GM23248 (cell line): ENCODE results near the gene MAG.

ENCODE experiments used
- EZH2 ChIP-seq: fragments of 200-600 bp; sonication (generic); IDR thresholded peaks from 2 replicates; pipeline ENCODE4 v1.6.1; 2018; ENCODE audit warnings: antibody characterized with exemption, mild to moderate bottlenecking; ENCODE audit not compliant: insufficient read depth, poor library complexity, severe bottlenecking
- EZH2phosphoT487 ChIP-seq: fragments of 200-600 bp; sonication (generic); IDR thresholded peaks from 2 replicates; pipeline ENCODE4 v1.6.1; 2018; ENCODE audit warnings: antibody characterized with exemption, moderate library complexity, mild to moderate bottlenecking, low read depth; ENCODE audit not compliant: insufficient read depth

DNA sequence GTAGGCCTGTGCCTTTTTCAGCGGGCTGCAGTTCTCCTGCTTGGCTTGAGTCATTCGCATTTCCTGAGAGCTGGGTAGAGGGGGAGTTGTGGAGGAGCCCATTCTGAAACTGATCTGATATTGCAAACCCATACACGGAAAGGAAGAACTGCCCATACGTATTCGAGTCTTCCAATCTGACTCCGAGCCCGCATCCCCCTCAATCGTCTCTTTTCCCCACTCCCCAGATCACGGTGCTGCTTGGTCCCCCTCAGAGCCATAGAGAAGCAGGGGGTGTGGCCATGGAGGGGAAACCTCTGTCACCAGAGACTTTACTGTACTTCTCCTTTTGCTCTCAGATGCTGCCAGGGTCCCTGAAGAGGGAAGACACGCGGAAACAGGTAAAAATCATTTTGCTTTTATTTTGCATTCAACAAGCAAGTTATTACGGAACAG lies 36.9 kb downstream of the MAG start, which contains the start of gene CD22:
- TF ChIP-seq EZH2 (no peak), EZH2phosphoT487 (no peak)
